ENCODE measurements around the gene GPR143.

GPR143 gene

GRCh38 chrX:9698576-9698975 lies 67.1 kb downstream of the GPR143 start:
- H3K4me2 ChIP-seq (ENCODE audit: low read depth, low read length, poor library complexity, severe bottlenecking): no peak overlapping the region
- no peaks in the 10 kb centered on the region for H3K79me2 ChIP-seq (ENCODE audit: insufficient read depth, low read length)
- TF ChIP-seq EZH2phosphoT487 (IDR thresholded peaks at IDR 0.05; ENCODE audit: borderline replicate concordance) (no peak), CTCF (conservative IDR thresholded peaks at IDR 0.05; ENCODE audit: low read length) (no peak)
- no peak overlapping the region for H3K9ac ChIP-seq (ENCODE audit: low read depth, low read length, poor library complexity, severe bottlenecking)
- no peaks in the 10 kb centered on the region for H3K9me3 ChIP-seq (ENCODE audit: insufficient read depth, low read depth, low read length)
- no peaks in the 10 kb centered on the region for H3K27me3 ChIP-seq (ENCODE audit: insufficient read depth, low read length, poor library complexity, severe bottlenecking)
- no peaks in the 10 kb centered on the region for H4K20me1 ChIP-seq (ENCODE audit: insufficient read depth, low read length, poor library complexity, severe bottlenecking)
- no peaks in the 10 kb centered on the region for H3K4me1 ChIP-seq (ENCODE audit: insufficient read depth, low read length, poor library complexity, severe bottlenecking)
- no peaks in the 10 kb centered on the region for H3F3A ChIP-seq (ENCODE audit: low read depth)
- no peak overlapping the region for H2AFZ ChIP-seq (ENCODE audit: low read length)
- H3K9me2 ChIP-seq (replicated peaks; ENCODE audit: low read depth, low read length): no peaks in the 10 kb centered on the region
- no peak overlapping the region for H3K4me3 ChIP-seq (ENCODE audit: low read length, poor library complexity, severe bottlenecking)
- H3K36me3 ChIP-seq (ENCODE audit: insufficient read depth, low read length): no peaks in the 10 kb centered on the region

- TF ChIP-seq CTCF (conservative IDR thresholded peaks at IDR 0.05; ENCODE audit: low read length) (no peak), EZH2phosphoT487 (IDR thresholded peaks at IDR 0.05; ENCODE audit: borderline replicate concordance) (no peak)
- no peaks in the 10 kb centered on the region for H3K4me1 ChIP-seq (ENCODE audit: insufficient read depth, low read length, poor library complexity, severe bottlenecking)
- H3K36me3 ChIP-seq (ENCODE audit: insufficient read depth, low read length): no peaks in the 10 kb centered on the region; the same call in 1 of the 2 replicates
- no peaks in the 10 kb centered on the region for H3K9me3 ChIP-seq (ENCODE audit: insufficient read depth, low read depth, low read length)
- H3K27me3 ChIP-seq (ENCODE audit: insufficient read depth, low read length, poor library complexity, severe bottlenecking): no peaks in the 10 kb centered on the region
- H2AFZ ChIP-seq (ENCODE audit: low read length): no peak overlapping the region
- no peaks in the 10 kb centered on the region for H3F3A ChIP-seq (ENCODE audit: low read depth)
- H3K79me2 ChIP-seq (ENCODE audit: insufficient read depth, low read length): no peaks in the 10 kb centered on the region
- H3K4me3 ChIP-seq (ENCODE audit: low read length, poor library complexity, severe bottlenecking): no peak overlapping the region
- H3K4me2 ChIP-seq (ENCODE audit: low read depth, low read length, poor library complexity, severe bottlenecking): no peak overlapping the region
- H3K9me2 ChIP-seq (replicated peaks; ENCODE audit: low read depth, low read length): no peaks in the 10 kb centered on the region
- no peaks in the 10 kb centered on the region for H4K20me1 ChIP-seq (ENCODE audit: insufficient read depth, low read length, poor library complexity, severe bottlenecking)
- no peak overlapping the region for H3K9ac ChIP-seq (ENCODE audit: low read depth, low read length, poor library complexity, severe bottlenecking)
These were observed 72.2 kb downstream of the GPR143 start for GRCh38 chrX:9693307-9694001.

- no peaks in the 10 kb centered on the region for H4K20me1 ChIP-seq (ENCODE audit: insufficient read depth, low read length, poor library complexity, severe bottlenecking)
- no peaks in the 10 kb centered on the region for H3K9me3 ChIP-seq (ENCODE audit: insufficient read depth, low read depth, low read length)
- no peak overlapping the region for H3K9ac ChIP-seq (ENCODE audit: low read depth, low read length, poor library complexity, severe bottlenecking)
- no peaks in the 10 kb centered on the region for H3K79me2 ChIP-seq (ENCODE audit: insufficient read depth, low read length)
- TF ChIP-seq CTCF (conservative IDR thresholded peaks at IDR 0.05; ENCODE audit: low read length): no peak
- TF ChIP-seq EZH2phosphoT487 (IDR thresholded peaks at IDR 0.05; ENCODE audit: borderline replicate concordance): no peak
- no peaks in the 10 kb centered on the region for H3K4me1 ChIP-seq (ENCODE audit: insufficient read depth, low read length, poor library complexity, severe bottlenecking)
- no peak overlapping the region for H2AFZ ChIP-seq (ENCODE audit: low read length)
- H3K4me2 ChIP-seq (ENCODE audit: low read depth, low read length, poor library complexity, severe bottlenecking): no peak overlapping the region
- H3F3A ChIP-seq (ENCODE audit: low read depth): no peaks in the 10 kb centered on the region
- H3K9me2 ChIP-seq (replicated peaks; ENCODE audit: low read depth, low read length): no peaks in the 10 kb centered on the region
- H3K36me3 ChIP-seq (ENCODE audit: insufficient read depth, low read length): no peaks in the 10 kb centered on the region; the same call in 1 of the 2 replicates
- no peak overlapping the region for H3K4me3 ChIP-seq (ENCODE audit: low read length, poor library complexity, severe bottlenecking)
- no peaks in the 10 kb centered on the region for H3K27me3 ChIP-seq (ENCODE audit: insufficient read depth, low read length, poor library complexity, severe bottlenecking)
These were observed 75.6 kb downstream of the GPR143 start for GRCh38 chrX:9690046-9690445.
